AG04450 (cell line): ENCODE results near the gene COL6A2. TPM values are rescaled to one million over a fixed set of nuclear protein-coding genes. Genes with fewer than 3 reads are reported as not detected.

ENCODE experiments used
- CTCF ChIA-PET: fragments of 300-600, 350-600 bp; formaldehyde crosslinking; extraction: SDS; loops from one replicate; lab custom pipeline; 2022; ENCODE audit warnings: antibody characterized with exemption, inconsistent platforms; lab: Charles Lee
- POLR2A ChIA-PET: fragments of 350-600 bp; formaldehyde crosslinking; extraction: SDS; loops from one replicate; lab custom pipeline; 2021; ENCODE audit warnings: antibody characterized with exemption, inconsistent platforms; lab: Yijun Ruan, JAX
- DNase-seq: peaks from one replicate; pipeline ENCODE4 v3.0.0-alpha.2; 2011; ENCODE audit warnings: low read depth, low spot score
- H3K27ac ChIP-seq: one replicate; pipeline ENCODE4 v1.5.1; 2012; ENCODE audit warnings: low read depth, low read length, control low read depth
- H3K27me3 ChIP-seq: one replicate; pipeline ENCODE4 v1.6.0; 2012; ENCODE audit warnings: low read length; ENCODE audit not compliant: control insufficient read depth, insufficient read depth
- H3K4me3 ChIP-seq: 2 replicates; pipeline ENCODE4 v1.5.1; 2011; ENCODE audit warnings: mild to moderate bottlenecking, low read depth, low read length, control low read depth
- H3K9me3 ChIP-seq: 2 replicates; pipeline ENCODE4 v1.5.1; 2012; ENCODE audit warnings: low read length; ENCODE audit not compliant: control insufficient read depth, insufficient read depth
- polyA plus RNA-seq: library from polyadenylated mRNA; depleted of rRNA; stranded (reverse); fragments of >200 nt; gene quantifications from 2 replicates; pipeline ENCODE4 v1.2.3, GENCODE V29; 2011
- TF ChIP-seq, protein P1 (sequence below): IDR thresholded peaks from 2 replicates; pipeline ENCODE4 v1.5.1; 2011; ENCODE audit warnings: low read depth, low read length, control low read depth, inconsistent platforms

The COL6A2 gene
- polyA plus RNA-seq, 1 experiment, result 454 TPM

DNA sequence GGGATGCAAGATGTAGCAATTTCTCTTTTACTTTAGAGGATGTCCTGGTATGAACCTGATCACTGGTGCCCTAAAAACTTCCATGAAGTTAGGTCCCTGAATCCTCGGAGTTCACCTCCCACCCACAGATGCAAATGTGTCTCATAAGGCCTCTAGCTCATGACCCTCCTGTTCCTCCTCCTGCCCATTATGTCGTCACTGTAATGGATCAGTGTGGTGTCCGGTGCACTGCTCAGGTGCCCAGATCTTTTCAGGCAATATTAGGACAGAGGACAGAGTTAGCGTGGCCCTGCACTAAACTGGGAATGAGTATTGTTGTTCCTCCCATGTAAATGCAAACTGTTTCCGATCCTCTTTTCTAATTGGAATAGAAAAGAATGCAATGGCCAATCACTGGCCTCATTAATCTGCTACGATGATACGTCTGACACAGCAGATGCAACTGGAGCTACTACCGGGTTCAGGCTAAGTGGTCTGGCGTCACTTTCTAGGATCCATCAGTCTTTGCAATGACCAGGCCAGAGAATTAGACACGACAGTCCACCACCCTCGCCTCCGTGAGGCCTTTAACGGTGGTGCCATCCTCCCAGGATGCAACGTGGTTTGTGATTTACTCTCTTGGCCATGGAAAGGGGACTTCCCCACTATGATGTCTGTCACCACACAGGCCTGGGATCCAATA lies 3.4 kb upstream of the COL6A2 start:
- ChIA-PET CTCF (no interaction called here), POLR2A (no interaction called here)
- Histone ChIP-seq H3K9me3 (peaks cover 4% of the 10 kb centered on the region), H3K27ac (peak overlapping the region; percentile 21), H3K4me3 (no peak overlapping the region), H3K27me3 (no peaks in the 10 kb centered on the region)
- no peak for DNase-seq
- TF ChIP-seq, protein P1, sequence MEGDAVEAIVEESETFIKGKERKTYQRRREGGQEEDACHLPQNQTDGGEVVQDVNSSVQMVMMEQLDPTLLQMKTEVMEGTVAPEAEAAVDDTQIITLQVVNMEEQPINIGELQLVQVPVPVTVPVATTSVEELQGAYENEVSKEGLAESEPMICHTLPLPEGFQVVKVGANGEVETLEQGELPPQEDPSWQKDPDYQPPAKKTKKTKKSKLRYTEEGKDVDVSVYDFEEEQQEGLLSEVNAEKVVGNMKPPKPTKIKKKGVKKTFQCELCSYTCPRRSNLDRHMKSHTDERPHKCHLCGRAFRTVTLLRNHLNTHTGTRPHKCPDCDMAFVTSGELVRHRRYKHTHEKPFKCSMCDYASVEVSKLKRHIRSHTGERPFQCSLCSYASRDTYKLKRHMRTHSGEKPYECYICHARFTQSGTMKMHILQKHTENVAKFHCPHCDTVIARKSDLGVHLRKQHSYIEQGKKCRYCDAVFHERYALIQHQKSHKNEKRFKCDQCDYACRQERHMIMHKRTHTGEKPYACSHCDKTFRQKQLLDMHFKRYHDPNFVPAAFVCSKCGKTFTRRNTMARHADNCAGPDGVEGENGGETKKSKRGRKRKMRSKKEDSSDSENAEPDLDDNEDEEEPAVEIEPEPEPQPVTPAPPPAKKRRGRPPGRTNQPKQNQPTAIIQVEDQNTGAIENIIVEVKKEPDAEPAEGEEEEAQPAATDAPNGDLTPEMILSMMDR, result no peak

DNA sequence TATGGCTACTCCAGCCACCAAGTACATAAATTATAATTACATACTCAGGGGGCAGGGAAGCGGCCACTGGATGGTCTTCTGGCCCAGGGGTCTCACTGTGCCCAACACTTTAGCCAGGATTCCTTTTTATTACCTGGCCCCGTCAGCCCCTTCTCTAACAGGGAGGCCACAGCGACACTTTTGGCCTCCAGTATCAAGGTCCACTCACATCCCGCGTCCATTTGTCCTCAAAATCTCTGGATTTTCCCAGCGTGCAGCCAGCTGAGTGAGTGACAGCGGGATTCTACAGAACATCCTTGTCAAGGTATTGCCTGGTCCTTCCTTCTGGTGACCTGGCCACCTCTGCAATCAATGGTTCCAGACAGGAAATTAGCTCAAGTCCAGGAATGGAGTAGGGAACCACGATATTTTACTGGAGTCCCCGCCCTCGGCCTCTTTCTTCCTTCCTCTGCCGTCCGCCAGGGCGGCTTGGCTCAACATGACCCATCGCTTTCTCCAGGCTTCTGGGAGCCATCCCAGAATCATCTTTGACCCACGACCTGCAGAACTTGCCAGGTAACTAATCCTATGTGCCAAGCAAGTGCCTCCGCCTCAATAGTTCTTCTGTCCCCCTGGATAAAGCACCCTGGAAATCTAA lies 2.7 kb upstream of the COL6A2 start:
- no peak for DNase-seq
- ChIA-PET POLR2A (no interaction called here), CTCF (no interaction called here)
- H3K9me3 ChIP-seq, result peaks cover 3% of the 10 kb centered on the region
- H3K4me3 ChIP-seq, result no peak overlapping the region
- H3K27me3 ChIP-seq, result no peaks in the 10 kb centered on the region
- H3K27ac ChIP-seq, result no peak overlapping the region
- TF ChIP-seq, protein P1, result no peak

DNA sequence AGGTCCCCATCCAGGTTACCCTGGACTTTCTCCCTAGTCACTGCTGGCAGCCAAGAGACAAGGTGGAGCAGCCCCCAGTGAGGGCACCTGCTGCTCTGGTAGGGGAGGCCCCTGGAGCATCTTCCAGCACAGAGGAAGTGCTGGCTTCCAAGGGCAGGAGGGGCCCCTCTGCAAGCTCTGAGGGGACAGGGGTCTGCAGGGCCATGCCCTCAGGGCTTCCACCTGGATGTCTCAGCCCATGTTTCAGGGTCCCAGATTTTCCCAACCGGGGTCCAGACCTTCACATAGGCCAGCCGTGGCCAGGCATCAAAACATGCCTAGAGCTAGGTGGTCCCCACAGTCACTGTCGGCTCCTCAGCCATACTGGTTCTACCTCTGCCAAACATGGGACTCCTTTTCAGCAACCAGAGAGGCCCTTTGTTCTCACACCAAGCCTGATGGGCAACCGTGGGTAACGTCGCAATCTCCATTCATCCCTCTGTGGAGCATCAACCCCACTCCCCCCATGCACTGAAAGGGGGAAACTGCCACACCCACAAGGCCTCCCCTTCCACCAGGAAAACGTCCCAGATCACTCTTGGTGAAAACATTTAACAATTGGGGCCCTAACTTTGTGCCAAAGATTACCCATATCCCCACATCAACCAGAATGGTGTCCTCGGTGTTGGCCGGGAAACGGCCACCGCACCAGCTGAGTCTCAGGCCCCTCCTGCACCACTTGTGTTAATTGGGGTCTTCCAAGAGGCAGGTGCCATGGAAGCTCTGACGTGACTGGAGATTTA lies 1.9 kb upstream of the COL6A2 start:
- Histone ChIP-seq H3K27me3 (no peaks in the 10 kb centered on the region), H3K9me3 (peaks cover 4% of the 10 kb centered on the region), H3K27ac (no peak overlapping the region), H3K4me3 (no peak overlapping the region)
- ChIA-PET POLR2A (interaction anchor here (0.9 kb wide), 1 partner anchor 39 kb away, joined by 3 read pairs; no protein-coding TSS in a partner anchor), CTCF (no interaction called here)
- TF ChIP-seq, protein P1, result no peak
- DNase-seq, result no peak

DNA sequence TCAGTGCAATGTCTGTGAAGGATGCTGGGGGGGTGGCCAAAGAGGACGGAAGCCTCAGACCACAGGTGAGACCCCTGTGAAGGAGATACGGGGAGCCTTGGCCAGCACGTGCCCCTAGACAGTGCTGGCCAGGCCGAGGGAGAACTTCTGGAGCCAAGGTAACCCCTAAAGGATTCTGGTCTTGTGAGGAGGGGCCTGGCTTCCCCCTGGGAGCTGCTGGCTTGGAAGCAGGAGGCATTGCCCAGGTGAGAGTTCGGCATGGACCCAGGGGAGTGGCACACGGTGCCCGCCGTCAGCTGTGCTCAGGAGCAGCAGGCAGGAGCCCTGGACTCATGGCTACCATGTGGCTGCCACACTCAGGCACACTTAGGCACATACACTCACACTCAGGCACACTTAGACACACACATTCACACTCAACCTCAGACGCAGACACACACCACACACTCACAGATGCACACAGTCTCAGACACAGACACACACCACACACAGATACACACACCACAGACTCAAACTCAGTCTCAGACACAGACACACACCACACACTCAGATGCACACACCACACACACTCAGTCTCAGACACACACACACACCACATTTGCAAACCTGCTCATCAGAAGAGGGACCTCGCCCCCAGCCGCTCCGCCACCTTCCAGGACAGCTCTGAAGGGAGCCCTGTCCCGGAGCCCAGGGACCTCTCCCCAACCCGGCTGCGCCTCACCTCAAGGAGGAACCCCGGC lies 1.1 kb upstream of the COL6A2 start:
- peak overlapping the region; percentile 79 for H3K4me3 ChIP-seq
- ChIA-PET POLR2A (interaction anchor here (0.5 to 1.5 kb wide), 8 partner anchors 36 to 126 kb away, joined by 3 to 5 read pairs (median 3); no protein-coding TSS in a partner anchor), CTCF (interaction anchor here (0.6 kb wide), 1 partner anchor 22 kb away, joined by 3 read pairs; no protein-coding TSS in a partner anchor)
- no peak overlapping the region for H3K27ac ChIP-seq
- peaks cover 4% of the 10 kb centered on the region for H3K9me3 ChIP-seq
- H3K27me3 ChIP-seq, result no peaks in the 10 kb centered on the region
- DNase-seq, result no peak
- TF ChIP-seq, protein P1, result no peak
